ENCODE measurements around the gene HACD3. TPM values are rescaled to one million over a fixed set of nuclear protein-coding genes. Genes with fewer than 3 reads are reported as not detected.

Gene HACD3
- polyA plus RNA-seq, 1 donor (not counting 4 experiments of a cell fraction or from before 2014, with no cell fraction given): 78.8 TPM

GRCh38 chr15:65579762-65580161 is 49.5 kb downstream of the HACD3 start:
- H3K27ac ChIP-seq (ENCODE audit: control insufficient read depth, insufficient read depth, low read length): no peak overlapping the region
- TF ChIP-seq EZH2 (IDR thresholded peaks at IDR 0.05; ENCODE audit: low read length) (no peak), CTCF (optimal IDR thresholded peaks at IDR 0.05 in 1 of 3, IDR thresholded peaks at IDR 0.05 in 1 of 3, conservative IDR thresholded peaks at IDR 0.05 in 1 of 3; ENCODE audit: extremely low read depth in 1 of 3, insufficient read depth in 2 of 3, low read length in 3 of 3) (no peak)
- no peak overlapping the region for H3K4me3 ChIP-seq (ENCODE audit: control insufficient read depth in 2 of 3, extremely low read depth in 1 of 3, insufficient read depth in 2 of 3, low read depth in 1 of 3, low read length in 3 of 3)
- H3K9ac ChIP-seq (ENCODE audit: control insufficient read depth, extremely low read depth, insufficient read depth, low read length): no peak overlapping the region
- dilution Hi-C loops (cut with MboI; ENCODE audit: extremely low pct_ligation_motif_present, low sequenced_read_pairs): no loop called here
- H3K4me2 ChIP-seq (ENCODE audit: control insufficient read depth, extremely low read depth, insufficient read depth, low read depth, low read length): no peak overlapping the region
- peaks cover 8 to 42% of the 10 kb centered on the region in 2 experiments for H3K36me3 ChIP-seq (ENCODE audit: control insufficient read depth in 2 of 2, extremely low read depth in 1 of 2, insufficient read depth in 2 of 2, low read length in 2 of 2)
- H3K9me1 ChIP-seq (ENCODE audit: control insufficient read depth, extremely low read depth, insufficient read depth, low read length): no peaks in the 10 kb centered on the region
- no peaks in the 10 kb centered on the region for H4K20me1 ChIP-seq (ENCODE audit: control insufficient read depth, extremely low read depth, insufficient read depth, low read length)
- H3K4me1 ChIP-seq (ENCODE audit: control insufficient read depth, extremely low read depth, insufficient read depth, low read length): peaks cover 10% of the 10 kb centered on the region
- no peaks in the 10 kb centered on the region for H3K79me2 ChIP-seq (ENCODE audit: control insufficient read depth, insufficient read depth, low read length)
- FAIRE-seq (no peak), DNase-seq (ENCODE audit: low read depth, low spot score) (no peak)
- no peaks in the 10 kb centered on the region for H3K27me3 ChIP-seq (ENCODE audit: control insufficient read depth, extremely low read depth, insufficient read depth, low read length)
- H3K9me3 ChIP-seq (ENCODE audit: control insufficient read depth, low read depth, low read length): no peaks in the 10 kb centered on the region
- H2AFZ ChIP-seq (ENCODE audit: control insufficient read depth, low read length): no peak overlapping the region

- Histone ChIP-seq H3K36me3 (ENCODE audit: control insufficient read depth in 2 of 2, extremely low read depth in 1 of 2, insufficient read depth in 2 of 2, low read length in 2 of 2) (peaks cover 8 to 42% of the 10 kb centered on the region in 2 experiments), H3K4me2 (ENCODE audit: control insufficient read depth, extremely low read depth, insufficient read depth, low read depth, low read length) (no peak overlapping the region), H4K20me1 (ENCODE audit: control insufficient read depth, extremely low read depth, insufficient read depth, low read length) (no peaks in the 10 kb centered on the region), H2AFZ (ENCODE audit: control insufficient read depth, low read length) (no peak overlapping the region), H3K9ac (ENCODE audit: control insufficient read depth, extremely low read depth, insufficient read depth, low read length) (no peak overlapping the region), H3K79me2 (ENCODE audit: control insufficient read depth, insufficient read depth, low read length) (no peaks in the 10 kb centered on the region), H3K4me1 (ENCODE audit: control insufficient read depth, extremely low read depth, insufficient read depth, low read length) (peaks cover 10% of the 10 kb centered on the region), H3K27ac (ENCODE audit: control insufficient read depth, insufficient read depth, low read length) (no peak overlapping the region), H3K27me3 (ENCODE audit: control insufficient read depth, extremely low read depth, insufficient read depth, low read length) (no peaks in the 10 kb centered on the region), H3K9me3 (ENCODE audit: control insufficient read depth, low read depth, low read length) (no peaks in the 10 kb centered on the region), H3K4me3 (ENCODE audit: control insufficient read depth in 2 of 3, extremely low read depth in 1 of 3, insufficient read depth in 2 of 3, low read depth in 1 of 3, low read length in 3 of 3) (no peak overlapping the region), H3K9me1 (ENCODE audit: control insufficient read depth, extremely low read depth, insufficient read depth, low read length) (no peaks in the 10 kb centered on the region)
- dilution Hi-C loops (cut with MboI; ENCODE audit: extremely low pct_ligation_motif_present, low sequenced_read_pairs): no loop called here
- DNase-seq (ENCODE audit: low read depth, low spot score) (no peak), FAIRE-seq (peak; percentile 32)
- no peak for TF ChIP-seq CTCF (optimal IDR thresholded peaks at IDR 0.05 in 1 of 3, IDR thresholded peaks at IDR 0.05 in 1 of 3, conservative IDR thresholded peaks at IDR 0.05 in 1 of 3; ENCODE audit: extremely low read depth in 1 of 3, insufficient read depth in 2 of 3, low read length in 3 of 3)
- TF ChIP-seq EZH2 (IDR thresholded peaks at IDR 0.05; ENCODE audit: low read length): no peak
These were observed 50.0 kb downstream of the HACD3 start for GRCh38 chr15:65580287-65580686.

All from keratinocyte (primary cell).